HG03108 (cell line): ENCODE results near the gene TEN1.
"Not testable (repeated sequence)": the region's sequence is repeated elsewhere in the genome, so short reads cannot be mapped to it uniquely, and the experiment has no call there.

Experiments
- ATAC-seq: cut with Tn5 transposase; IDR thresholded peaks from one replicate; pipeline ENCODE4 v1.9.1; 2021; ENCODE audit warnings: moderate library complexity; ENCODE audit not compliant: unreplicated experiment

TEN1 gene

DNA sequence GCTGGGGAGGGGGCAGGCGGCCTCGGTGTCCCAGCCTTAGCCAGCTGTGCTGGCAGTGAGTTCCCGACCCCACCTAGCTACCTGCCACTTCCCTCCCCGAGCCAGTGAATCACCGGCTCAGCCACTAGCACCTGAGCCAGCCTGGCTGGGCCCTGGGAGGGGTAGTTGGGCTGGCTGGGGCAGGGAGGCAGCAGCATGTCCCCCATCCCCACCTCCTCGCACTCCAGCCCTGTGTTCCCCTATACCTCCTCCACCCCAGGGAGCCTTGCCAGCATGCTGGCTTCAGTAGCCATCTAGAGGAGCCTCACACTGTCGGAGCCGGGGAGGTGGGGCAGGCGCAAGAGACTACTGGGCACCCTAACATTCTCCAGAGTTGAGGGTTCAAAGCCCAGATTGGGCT is 45.3 kb downstream of the TEN1 start:
- ATAC-seq, result no peak

GRCh38 chr17:76025294-76025693 is 46.3 kb downstream of the TEN1 start:
- no peak for ATAC-seq

- ATAC-seq, result no peak
Observed at GRCh38 chr17:76026714-76027158, 47.7 kb downstream of the TEN1 start.

DNA sequence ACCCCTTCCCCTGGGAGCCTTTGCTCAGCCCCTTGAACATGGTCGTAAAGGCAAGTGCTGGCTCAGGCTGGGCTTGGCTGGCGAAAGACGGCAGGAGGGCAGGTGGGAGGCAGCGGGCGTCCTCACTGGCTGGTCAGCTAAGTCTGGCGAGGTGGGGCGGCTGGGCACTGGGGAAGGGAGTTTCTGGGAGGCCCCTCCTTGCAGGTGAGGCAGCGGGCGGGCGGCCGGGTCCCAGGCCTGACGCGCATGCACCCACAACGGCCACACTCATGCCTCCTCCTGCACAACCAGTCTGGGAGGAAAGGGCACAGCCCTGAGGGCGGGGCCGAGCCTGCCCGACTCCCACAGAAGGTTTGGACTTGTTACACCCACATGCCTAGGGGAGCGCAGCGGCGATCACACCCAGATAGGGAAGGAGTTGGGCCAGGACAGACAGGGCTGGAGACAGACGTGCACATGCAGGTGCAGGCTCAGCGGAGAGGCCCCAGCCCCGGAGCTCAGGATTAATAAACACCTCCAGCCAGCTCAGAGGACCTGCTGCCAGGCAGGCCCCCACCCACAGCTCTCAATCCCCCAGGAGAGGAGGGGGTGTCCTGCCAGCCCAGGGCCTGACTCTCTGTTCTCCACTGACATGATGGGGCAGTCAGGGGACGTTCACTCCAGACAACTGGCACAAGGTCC is 48.3 kb downstream of the TEN1 start, which contains the start of gene EVPL:
Gene EVPL (minus strand): TSS at position 148 of the 681 bp plus-strand sequence. CDS start 108 bp downstream, at position 40.
- no peak for ATAC-seq

DNA sequence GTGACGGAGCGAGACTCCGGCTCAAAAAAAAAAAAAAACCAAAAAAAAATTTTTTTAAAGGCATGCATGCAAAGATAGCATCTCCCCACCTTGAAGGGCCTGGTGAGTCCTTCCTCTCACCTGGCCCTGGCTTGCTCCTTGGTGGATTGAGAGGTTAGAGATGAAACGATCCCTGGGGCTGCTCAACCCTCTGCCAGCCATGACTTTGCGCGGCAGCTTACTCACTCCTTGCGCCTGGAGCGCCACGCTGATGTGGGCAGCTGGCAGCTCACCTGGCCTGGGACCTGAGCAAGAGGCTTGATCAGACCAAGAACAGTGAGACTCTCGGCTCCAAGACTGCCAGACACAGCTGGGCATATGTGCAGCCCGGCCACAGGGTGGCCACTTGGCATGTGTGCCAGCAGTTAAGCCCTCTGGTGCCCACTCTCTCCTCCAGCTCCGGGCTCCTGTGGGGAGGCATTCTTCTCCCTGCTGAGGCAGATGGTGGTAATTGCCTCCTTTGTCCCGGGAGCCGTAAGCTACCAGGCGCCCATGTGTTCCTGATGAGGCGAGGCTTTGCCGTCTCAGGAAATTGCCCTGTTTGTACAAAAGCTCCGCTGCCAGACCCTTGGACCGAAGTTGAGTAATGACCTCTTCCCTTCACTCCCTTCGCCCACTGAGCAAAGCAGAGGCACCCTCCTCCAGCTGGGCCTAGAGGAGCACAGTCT is 53.2 kb downstream of the TEN1 start:
- no peak for ATAC-seq

GRCh38 chr17:76032780-76033108 is 53.7 kb downstream of the TEN1 start:
- no peak for ATAC-seq

DNA sequence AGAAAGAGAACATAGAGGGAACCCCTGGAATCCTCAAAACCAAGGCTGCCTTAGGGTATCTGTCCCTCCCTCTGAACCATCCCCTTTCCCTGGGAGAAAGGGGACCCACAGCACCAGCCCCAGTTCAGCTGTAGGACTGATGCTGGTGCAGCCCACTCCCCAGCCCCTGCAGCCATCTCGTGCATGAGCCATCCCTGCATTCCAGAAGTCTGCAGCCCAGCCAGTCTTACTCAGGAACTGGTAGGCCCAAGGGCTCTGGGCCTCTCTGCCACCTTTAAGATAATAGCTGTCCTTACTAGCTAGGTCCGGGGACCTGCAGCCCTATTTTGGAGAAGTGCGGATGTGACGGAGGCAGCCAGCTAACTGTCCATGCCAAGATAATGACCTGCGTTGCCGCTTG is 54.1 kb downstream of the TEN1 start:
- ATAC-seq, result no peak

DNA sequence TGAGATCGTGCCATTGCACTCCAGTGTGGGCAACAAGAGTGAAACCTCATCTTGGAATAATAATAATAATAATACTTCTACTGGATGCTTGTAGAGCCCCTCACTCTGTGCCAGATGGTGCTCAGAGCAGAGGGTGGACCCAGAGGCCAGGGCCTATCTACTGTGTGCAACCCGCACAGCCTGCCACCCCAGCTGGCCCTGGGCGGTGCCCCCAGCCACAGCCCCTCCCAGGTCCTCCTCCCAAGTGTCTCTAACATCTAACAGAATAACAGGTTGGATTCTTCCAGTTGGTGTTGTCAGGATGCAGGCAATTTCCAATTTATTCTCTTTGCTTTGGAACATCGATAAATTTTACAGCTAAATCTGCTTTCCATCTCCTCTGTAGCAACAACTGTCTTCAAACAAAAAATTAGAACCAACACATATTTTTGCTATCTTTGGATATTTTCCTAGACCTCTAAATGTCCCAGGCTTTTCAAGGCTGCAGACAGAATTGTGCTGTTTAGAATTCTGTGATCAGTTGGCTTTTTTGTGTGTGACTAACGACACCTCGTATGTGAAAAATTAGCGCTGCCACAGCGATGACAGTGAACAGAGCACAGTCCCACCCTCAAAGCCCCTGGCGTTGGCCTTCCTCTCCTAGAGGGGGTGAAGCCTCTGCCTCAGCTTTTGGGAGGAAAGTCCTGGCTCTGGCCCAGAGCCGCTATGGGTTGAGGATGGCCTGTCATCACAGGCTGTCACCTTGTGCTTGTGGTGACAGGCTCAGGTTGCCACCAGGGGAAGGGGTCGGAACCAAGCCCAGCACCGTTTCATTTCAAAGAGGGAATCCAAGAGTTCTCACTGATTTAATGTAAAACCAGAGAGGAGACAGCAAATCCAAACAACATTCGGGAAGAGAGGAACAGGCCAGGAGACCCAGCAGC is 55.6 kb downstream of the TEN1 start:
- no peak for ATAC-seq

DNA sequence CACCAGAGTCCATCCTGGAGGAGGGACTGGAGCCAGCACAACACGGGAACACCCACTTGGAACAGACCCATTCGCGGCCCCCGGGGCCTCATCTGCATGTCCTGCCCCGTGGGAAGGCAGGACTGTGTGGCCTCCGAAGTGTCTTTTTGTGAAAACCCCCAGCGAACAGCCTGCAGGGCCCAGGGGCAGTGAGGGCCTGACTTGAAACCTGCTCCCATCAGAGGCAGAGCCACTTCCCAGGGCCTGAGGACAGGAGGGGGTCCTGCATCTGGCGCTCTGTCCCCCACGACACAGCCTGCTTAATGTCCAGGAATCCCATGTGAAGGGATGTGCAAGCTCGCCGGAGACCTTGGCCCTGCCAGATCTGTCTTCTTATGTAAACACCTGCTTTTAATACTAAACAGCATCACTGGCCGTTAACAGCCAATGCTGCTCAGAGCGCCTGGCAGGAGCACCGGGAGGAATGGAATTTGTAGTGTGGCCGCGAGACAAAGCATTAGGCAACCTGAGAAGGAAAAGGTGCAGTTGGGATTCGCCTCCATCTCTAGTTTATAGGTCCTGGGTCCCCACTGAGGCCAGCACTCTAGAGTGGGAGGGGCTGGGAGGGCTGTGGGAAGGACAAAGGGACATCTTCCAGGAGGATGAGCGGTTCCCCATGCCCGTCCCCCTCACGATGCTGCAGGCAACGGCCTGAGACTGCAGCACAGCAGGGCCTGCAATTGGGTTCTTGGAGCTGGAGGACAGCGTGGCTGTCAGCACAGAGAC is 57.6 kb downstream of the TEN1 start:
- ATAC-seq, result no peak

- ATAC-seq, result no peak
Observed at GRCh38 chr17:76038050-76038449, 59.0 kb downstream of the TEN1 start.

DNA sequence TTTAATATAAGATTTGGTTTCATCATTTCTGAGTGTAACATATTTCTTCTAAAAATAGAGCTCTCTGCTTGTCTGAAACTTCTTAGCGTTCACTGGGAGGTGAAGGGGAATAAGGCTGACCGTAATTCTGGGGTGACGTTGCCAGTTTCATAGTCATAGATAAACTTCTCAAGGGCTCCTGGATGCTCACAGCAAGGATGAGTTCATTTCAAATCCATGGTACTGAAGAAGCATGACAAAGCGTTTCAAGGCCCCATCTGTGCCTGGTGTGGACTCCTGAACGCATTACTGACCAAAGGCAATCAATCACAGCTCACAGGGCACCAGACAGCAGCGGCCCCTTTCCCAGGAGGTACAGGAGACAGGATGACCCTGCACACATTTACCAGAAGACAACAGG is 60.1 kb downstream of the TEN1 start:
- ATAC-seq, result no peak

DNA sequence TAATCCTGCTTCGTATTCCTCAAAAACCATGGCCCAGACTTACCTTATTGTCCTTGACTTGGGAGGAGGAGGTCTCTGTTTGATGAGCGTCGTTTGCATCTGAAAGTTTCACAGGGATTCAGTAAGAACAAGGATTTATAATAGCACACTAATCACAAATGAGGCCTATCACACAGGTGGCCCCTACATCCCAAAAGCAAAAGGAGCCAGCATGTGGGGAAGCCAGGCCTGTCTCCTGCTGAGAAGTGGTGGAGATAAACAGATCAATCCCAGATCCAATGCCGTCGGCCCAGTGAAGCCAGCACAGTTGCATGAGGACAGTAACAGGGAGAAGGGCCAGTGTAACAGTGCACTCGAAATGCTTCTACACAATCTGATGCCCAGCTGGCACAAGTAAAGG is 61.3 kb downstream of the TEN1 start:
- no peak for ATAC-seq

GRCh38 chr17:76042868-76043267 is 63.8 kb downstream of the TEN1 start:
- not testable (repeated sequence) for ATAC-seq

DNA sequence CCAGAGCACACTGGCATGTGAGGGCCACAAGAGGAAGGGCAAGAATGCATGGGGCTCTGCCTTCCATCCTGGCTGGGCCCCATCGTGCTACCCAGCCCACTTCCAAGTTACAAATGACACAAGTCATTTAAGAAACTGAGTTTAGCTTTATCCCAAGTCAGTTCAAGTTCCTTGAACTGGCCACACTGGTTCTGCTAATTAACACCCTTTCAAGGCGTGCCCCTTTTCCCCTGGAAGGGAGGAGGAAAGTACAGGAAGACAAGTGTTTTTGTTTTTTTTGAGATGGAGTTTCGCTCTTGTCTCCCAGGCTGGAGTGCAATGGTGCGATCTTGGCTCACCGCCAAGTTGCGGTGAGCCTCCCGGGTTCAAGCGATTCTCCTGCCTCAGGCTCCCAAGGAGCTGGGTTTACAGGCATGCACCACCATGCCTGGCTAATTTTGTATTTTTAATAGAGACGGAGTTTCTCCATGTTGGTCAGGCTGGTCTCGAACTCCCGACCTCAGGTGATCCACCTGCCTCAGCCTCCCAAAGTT is 65.5 kb downstream of the TEN1 start:
- not testable (repeated sequence) for ATAC-seq

DNA sequence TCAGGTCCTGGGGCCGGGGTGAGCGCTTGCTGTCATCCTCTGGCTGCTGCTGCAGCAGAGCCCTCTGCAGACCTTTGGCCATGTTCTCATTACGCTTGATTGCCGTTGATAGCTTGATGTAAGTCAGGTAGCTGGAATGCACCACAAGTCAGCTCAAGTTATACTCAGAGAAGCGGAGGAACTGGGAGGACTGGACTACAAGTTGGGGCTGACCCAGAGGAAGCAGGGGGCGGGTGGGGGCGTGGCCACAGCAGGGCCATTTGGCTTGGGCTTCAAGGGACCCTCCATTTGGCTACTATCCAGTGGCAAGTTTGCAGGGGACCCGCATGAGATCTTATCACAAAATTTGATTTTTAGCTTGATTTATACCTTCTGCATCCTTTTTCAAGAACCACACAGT is 67.0 kb downstream of the TEN1 start:
- no peak for ATAC-seq

- ATAC-seq, result no peak
Observed at GRCh38 chr17:76048025-76048605, 69.1 kb downstream of the TEN1 start.

DNA sequence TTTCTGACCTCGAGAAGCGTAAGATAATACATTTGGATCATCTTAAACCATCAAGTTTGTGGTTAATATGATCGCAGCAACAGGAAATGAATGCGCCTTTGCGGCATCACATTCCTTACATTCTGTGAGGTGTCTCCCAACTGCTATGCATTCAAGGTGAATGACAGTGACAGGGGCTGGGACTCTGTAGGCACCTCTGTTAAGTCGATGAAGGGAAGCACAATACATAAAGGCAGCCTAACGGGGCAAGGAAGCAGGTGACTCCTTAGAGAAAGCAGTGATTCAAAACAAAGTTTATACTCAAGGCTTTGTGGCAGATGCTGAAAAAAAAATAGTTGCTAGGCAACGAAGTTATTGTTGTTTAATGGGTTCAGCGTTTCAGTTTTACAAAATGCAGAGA is 69.7 kb downstream of the TEN1 start:
- no peak for ATAC-seq

DNA sequence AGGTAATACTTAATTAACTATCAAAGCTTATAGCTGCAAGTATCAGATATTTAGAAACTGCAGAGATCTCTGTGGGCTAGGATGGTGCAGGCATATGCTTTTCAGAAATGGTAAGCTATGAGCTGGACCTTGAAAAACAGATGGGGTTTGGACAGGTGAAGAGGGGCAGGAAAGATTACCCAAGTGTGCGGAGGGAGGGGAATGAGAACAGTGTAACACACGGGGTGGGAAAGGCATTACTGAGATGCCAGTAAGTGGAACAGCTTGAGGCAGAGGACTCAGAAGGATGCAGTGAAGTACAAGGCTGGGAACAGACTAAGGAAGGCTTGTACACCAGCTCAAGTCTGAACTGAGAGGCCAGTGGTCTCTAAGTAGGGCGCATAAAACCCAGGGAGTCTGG is 70.2 kb downstream of the TEN1 start:
- no peak for ATAC-seq

DNA sequence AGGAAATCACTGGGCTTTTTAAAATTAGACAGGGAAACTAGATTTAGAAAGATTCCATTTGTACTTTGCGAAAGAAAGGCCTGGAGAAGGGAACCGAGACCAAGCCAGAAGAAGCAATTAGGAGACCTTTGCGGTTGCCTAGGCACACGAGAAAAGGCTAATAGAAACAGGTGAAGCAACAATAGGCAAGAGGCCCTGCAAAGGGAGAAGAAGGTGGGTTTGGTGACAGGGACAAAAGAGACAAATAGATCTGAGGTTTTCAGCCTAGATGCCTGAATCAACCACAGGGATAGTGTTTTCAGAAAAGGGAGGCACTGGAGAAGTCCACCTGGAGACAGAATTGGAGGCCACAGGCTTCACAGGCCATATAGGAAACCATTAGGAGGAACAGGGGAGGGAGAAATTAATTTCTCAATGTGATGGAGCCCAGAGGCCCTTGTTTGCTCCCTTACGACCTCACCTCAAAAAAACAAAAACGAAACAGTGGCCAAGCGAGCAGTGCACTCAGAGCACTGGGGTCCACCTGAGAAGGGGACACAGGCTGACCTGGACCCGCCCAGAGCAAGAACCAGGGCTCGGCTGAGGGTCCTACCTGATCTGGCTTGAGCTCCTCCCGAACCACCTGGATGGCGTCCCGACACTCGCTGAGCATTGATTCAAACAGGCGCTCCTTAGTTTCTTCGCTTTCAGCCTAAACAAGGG is 70.9 kb downstream of the TEN1 start:
- no peak for ATAC-seq
